HG02642 (cell line): ENCODE data around the gene LRP1.
A peak's percentile ranks its signal among the peaks of the same experiment; 100 is the strongest.

Source experiments
- ATAC-seq: cut with Tn5 transposase; IDR thresholded peaks from one replicate; pipeline ENCODE4 v1.9.1; 2021; ENCODE audit warnings: mild to moderate bottlenecking; ENCODE audit not compliant: unreplicated experiment, poor library complexity

Gene LRP1

DNA sequence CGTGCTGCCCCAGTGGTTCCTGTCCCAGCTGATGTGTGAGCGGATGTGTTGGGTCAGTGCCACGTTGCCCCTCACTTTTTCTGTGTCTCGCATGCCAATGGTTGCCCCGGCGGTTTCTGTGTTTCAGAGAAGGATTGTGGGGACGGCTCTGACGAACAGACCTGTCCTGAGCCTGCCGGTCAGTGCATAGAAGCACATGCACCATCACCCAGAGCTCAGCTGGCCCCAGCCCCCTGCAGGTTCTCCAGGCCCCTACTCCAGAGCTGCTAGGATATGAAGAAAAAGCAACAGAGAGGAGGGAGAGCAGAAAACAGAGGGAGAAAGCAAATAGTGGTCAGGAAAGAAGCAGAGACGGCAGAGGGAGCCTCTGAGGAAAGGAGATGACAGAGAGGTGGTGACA, 39.8 kb downstream of the LRP1 start:
- ATAC-seq = no peak

DNA sequence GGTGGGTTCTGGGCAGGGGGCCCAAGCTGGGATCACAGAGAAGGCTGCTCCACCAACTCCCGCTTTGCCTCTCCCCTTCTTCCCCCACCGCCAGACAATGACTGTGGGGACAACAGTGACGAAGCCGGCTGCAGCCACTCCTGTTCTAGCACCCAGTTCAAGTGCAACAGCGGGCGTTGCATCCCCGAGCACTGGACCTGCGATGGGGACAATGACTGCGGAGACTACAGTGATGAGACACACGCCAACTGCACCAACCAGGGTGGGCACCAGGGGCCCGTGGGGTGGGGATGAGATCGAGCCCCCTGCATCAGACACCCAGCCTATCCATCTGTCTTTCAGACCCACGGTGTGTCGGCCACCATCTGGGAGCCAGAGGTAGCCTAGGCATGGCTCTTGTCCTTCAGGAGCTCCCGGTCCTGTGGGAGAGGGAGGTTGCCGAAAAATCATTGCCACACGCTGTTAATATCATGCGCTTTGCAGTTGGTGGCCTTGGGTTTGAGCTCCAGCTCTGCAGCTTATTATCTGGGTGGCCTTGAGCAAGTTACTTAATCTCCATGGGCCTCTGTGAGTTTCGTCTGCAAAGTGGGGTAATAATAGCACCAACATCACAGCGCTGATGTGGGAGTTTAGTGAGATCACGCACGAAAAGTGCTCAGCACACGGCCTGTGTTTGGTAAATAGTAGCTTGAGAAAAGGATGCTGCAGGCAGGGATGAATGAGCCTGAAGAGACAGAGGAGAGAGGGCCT, 40.9 kb downstream of the LRP1 start:
- ATAC-seq = no peak

DNA sequence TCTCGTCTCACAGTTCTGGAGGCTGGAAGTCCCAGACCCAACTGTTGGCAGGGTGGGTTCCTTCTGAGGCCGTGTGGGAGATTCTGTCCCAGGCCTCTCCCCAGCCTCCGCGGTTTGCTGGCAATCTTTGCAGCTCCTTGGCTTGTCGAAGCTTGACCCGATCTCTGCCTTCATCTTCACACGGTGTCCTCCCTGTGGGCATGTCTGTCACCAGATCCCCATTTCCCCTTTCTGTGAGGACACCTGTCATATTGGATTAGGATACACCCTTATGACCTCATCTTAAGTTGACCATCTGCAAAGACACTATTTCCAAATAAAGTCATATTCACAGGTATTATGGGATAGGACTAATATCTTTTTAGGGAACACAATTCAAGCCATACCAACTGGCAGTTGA, 41.7 kb downstream of the LRP1 start:
- ATAC-seq = no peak

DNA sequence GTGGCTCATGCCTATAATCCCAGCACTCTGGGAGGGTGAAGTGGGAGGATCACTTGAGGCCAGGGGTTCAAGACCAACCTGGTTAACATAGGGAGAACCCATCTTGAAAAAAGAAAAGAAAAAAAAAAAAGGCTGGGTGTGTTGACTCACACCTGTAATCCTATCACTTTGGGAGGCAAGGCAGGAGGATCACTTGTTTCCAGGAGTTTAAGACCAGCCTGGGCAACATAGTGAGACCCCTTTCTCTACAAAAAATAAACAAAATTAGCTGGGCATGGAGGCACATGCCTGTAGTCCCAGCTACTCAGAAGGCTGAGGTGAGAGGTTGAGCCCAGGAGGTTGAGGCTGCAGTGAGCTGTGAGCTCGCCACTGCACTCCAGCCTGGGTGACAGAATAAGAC, 42.1 kb downstream of the LRP1 start:
- ATAC-seq = no peak

DNA sequence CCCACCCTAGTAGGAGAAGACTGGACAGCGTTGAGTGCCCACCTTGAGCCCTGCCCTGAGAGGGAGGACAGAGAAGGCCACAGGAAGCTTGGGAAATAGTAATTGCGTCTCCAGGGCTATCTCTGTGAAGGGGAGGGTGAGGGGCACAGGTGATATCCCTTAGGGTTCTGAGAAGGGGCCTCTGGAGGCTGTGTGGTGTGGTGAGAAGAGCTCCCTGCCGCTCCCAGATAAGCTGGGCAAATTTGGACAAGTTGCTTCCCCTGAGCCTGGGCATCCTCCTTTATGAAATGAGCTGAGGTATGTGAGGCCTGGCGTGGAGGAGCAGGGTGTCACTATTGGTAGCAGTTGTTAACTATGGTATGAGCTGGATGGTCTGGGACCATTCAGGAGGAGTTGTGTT, 42.6 kb downstream of the LRP1 start:
- ATAC-seq = no peak

DNA sequence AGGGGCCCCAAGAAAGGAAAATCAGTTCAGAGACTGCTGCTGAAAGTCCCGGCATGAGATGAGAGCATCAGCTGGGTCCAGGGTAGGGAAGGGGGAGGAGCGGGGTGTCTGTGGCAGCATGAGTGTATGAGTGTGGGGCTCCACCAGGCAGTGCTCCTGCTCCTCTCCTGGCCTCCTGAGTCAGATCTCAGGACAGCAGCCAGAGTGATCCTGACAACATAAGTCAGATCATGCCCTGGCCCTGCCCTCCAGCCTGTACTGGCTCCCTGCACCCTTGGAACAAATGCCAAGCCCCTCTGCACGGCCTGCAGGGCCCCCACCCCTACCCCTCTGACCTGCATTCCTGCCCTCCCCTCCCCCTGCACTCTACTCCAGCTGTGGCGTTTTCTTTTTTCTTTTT, 43.4 kb downstream of the LRP1 start:
- no peak for ATAC-seq

DNA sequence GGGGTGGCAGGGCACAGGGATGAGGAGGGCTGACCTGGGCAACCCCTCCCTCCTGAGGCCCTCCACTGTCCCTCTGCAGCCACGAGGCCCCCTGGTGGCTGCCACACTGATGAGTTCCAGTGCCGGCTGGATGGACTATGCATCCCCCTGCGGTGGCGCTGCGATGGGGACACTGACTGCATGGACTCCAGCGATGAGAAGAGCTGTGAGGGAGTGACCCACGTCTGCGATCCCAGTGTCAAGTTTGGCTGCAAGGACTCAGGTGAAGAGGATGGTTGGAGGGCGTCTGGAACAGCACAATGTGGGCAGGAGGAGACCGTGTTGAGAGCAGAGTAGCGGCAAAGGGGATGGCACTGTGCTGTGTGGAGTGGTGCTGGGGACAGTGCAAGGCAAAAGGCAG, 44.8 kb downstream of the LRP1 start:
- ATAC-seq = no peak

DNA sequence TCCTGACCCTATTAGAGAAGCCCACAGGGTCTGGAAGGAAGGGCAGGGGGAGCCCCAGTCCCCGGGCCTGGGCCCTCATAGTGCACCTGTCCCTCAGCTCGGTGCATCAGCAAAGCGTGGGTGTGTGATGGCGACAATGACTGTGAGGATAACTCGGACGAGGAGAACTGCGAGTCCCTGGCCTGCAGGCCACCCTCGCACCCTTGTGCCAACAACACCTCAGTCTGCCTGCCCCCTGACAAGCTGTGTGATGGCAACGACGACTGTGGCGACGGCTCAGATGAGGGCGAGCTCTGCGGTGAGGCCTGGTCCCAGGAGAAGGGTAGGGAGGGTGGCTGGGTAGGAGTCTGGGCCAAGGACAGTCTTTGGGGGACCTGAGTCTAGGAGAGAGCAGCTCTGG, 45.4 kb downstream of the LRP1 start:
- no peak for ATAC-seq

DNA sequence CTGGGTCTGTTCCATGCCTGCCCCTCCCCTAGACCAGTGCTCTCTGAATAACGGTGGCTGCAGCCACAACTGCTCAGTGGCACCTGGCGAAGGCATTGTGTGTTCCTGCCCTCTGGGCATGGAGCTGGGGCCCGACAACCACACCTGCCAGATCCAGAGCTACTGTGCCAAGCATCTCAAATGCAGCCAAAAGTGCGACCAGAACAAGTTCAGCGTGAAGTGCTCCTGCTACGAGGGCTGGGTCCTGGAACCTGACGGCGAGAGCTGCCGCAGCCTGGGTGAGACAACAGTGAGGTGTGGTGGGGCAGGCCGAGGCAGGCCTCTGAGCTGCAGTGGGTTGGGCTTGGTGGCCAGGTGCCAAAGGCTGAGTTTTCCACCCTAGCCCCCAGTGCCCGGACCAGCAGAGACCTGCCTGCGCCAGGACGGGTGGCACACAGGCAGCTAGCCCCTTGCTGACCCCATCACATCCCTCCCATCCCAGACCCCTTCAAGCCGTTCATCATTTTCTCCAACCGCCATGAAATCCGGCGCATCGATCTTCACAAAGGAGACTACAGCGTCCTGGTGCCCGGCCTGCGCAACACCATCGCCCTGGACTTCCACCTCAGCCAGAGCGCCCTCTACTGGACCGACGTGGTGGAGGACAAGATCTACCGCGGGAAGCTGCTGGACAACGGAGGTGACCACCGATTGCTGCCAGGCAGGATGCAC, 47.3 kb downstream of the LRP1 start:
- ATAC-seq = no peak

DNA sequence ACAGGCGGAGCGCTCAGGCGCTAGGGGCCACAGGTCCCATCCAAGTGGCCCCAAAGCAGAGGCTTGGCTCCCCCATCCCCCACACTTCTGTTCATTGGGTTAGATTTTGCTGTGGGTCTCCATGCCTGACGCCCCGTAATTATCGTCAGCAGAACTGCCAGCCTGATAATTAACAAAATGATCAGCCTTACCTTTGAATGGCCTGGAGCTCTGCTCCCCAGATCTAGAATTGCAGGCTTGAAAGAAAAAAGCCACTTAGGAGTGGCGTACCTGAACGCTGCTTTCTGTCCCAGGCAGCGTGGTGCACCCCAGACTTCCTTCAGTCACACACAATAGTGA, 47.8 kb downstream of the LRP1 start:
- ATAC-seq = no peak

DNA sequence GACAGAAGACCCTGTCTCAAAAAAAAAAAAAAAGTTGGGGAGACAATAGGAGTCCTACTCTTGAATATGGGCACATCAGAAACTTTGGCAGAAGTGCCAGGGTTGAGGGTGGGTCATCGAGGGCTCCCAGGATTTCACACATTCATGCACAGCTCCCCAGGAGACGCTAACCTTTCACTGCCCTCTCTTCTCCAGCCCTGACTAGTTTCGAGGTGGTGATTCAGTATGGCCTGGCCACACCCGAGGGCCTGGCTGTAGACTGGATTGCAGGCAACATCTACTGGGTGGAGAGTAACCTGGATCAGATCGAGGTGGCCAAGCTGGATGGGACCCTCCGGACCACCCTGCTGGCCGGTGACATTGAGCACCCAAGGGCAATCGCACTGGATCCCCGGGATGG, 48.6 kb downstream of the LRP1 start:
- ATAC-seq = no peak

DNA sequence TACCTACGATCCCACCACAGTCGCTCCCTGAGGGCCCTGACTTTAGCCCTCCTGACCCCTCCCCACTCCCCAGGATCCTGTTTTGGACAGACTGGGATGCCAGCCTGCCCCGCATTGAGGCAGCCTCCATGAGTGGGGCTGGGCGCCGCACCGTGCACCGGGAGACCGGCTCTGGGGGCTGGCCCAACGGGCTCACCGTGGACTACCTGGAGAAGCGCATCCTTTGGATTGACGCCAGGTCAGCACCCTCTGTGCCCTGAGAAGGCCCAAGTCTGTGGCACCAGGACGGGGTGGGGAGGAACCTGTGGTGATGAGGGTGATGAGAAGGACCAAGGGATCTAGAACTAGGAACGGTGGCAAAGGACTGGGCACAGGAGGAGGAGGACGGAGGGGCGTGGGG, 49.1 kb downstream of the LRP1 start:
- ATAC-seq = no peak

DNA sequence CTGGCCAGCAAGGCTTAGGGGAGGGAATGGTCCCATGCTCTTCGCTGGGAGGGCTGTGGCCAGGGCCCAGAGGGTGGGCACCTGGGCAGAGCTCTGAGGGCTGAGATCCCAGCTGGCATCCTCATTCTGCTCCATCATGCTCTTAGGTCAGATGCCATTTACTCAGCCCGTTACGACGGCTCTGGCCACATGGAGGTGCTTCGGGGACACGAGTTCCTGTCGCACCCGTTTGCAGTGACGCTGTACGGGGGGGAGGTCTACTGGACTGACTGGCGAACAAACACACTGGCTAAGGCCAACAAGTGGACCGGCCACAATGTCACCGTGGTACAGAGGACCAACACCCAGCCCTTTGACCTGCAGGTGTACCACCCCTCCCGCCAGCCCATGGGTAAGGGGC, 49.9 kb downstream of the LRP1 start:
- ATAC-seq = no peak

DNA sequence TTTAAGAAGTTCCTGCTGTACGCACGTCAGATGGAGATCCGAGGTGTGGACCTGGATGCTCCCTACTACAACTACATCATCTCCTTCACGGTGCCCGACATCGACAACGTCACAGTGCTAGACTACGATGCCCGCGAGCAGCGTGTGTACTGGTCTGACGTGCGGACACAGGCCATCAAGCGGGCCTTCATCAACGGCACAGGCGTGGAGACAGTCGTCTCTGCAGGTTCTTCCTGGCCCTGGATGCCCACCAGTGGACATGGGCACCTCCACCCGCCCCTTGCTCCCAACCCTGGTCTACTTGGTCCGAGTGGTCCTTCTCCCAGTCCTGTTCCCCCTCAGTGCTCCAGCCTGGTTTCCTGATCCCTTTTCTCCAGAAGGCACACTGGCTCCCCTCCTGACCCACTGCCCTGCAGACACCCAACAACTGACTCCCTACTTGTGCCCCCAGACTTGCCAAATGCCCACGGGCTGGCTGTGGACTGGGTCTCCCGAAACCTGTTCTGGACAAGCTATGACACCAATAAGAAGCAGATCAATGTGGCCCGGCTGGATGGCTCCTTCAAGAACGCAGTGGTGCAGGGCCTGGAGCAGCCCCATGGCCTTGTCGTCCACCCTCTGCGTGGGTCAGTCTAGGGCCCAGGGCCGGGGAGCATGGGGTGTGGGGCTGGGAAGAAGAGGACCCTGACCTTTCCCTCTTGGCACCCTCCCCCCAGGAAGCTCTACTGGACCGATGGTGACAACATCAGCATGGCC, 51.2 kb downstream of the LRP1 start:
- no peak for ATAC-seq

DNA sequence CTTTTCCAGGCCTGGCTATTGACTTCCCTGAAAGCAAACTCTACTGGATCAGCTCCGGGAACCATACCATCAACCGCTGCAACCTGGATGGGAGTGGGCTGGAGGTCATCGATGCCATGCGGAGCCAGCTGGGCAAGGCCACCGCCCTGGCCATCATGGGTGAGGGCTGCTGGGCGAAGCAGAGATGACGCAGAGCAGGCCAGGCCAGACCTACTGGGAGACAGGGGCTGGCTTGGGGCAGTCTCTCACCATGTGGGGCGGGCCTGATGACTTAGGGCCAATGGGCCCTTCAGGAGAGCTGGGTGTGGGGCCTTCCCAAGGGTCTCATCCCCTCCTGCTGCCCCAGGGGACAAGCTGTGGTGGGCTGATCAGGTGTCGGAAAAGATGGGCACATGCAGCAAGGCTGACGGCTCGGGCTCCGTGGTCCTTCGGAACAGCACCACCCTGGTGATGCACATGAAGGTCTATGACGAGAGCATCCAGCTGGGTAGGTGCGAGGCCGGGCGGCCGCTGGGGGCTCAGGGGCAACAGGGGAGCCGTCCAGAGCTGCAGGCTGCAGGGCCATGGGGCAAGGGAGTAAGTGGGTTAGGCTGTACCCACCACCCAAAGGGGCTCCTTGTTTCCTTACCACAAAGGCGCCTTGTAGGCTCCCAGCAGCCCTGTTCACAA, 52.2 kb downstream of the LRP1 start:
- no peak for ATAC-seq

DNA sequence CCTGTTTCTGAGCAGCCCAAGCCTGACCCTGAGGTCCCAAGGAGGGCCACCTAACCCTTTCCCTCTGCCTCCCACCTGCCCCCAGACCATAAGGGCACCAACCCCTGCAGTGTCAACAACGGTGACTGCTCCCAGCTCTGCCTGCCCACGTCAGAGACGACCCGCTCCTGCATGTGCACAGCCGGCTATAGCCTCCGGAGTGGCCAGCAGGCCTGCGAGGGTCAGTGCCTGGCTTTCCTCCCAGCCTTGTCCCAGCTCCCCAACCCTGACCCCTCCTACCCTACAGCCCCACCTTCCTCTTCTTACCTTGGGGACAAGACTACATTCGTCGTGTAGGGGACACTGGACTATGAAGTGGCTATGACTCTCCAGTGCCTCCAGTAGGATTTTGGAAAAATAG, 52.8 kb downstream of the LRP1 start:
- no peak for ATAC-seq

DNA sequence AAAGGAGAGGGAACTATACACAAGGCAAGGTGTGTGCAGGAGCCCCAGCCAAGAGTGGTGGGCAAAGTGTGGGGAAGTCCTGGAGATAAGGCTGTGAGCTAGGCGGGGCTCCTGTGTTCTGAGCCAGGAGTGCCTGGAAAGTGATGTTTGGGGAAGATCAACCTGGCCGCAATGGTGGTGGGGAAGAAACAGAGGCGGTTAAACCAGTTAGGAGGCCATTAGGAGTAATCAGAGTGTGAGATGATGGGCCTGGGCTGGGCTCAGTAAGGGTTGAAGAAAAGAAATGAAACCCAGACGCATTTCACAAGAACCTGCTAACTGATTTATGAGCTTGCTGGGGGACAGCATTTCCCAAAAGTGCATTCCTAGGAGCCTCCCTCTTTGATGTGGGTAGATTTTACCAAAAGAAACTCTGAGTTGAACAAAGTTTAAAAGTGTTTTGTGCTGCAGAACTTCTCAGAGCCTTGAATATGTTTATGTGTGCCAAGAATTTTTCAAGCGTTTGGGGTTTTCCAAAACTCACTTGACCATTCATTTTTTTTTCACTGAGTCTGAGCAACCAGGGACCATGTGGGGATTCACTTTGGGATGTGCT, 53.4 kb downstream of the LRP1 start:
- no peak for ATAC-seq

DNA sequence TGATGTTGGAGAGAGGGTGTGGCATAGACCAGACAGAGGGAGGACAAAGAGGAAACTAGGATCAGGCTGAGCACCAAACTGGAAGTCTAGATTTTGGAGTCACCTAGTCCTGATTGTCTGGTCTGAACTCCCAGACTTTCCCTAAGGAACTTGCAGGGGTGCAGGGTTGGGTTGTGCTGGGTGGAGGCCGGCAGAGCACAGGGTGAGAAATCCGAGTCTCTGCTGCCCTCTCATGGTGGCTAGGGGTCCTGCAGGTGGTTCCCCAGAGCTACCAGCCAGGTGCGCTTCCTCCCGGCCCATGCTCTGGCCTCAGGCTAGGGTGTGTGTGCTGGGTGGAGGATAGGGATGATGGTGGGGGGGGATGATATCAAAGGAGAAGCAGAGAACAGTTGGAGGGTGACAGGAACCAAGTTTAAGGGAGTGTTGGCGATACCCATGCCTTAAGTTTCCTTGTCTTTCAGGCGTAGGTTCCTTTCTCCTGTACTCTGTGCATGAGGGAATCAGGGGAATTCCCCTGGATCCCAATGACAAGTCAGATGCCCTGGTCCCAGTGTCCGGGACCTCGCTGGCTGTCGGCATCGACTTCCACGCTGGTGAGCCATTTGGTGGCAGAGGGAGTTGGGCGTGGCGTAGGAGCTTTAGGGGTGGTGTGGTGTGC, 54.8 kb downstream of the LRP1 start:
- peak; percentile 89 for ATAC-seq

DNA sequence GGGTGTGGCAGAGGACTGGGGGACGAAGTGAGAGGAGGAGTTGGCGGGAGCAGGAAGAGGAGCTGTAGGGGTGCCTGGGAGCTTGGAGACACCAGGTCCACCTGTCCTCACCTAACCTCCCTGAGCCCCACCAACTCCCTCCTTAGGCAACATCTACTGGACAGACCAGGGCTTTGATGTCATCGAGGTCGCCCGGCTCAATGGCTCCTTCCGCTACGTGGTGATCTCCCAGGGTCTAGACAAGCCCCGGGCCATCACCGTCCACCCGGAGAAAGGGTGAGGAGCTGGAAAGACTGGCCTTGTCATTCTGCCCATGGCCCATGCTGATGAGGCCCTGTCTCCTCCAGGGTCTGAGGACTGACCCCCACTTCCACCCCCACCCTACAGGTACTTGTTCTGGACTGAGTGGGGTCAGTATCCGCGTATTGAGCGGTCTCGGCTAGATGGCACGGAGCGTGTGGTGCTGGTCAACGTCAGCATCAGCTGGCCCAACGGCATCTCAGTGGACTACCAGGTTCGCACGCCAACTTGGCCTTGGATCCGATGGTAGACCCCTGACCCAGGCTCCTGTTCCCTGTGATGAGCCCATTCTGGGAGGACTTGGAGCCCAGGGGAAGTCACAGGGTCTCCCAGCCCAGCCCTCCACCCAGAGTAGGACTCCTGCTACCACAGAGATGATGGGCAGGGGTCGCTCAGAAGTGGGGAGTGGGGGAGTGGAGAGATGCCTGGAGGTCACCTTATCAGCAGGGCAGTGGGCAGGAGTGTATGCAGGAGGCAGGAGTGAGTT, 55.8 kb downstream of the LRP1 start:
- ATAC-seq = no peak
